GM10266 (cell line): ENCODE measurements around the gene FERMT3.

ENCODE experiments used
- DNase-seq: peaks from one replicate; pipeline ENCODE4 v3.0.0; 2012; ENCODE audit errors: extremely low spot score
- CTCF ChIP-seq: IDR thresholded peaks from 2 replicates; pipeline ENCODE4 v1.5.1; 2012; ENCODE audit warnings: mild to moderate bottlenecking, low read depth; ENCODE audit not compliant: control insufficient read depth, insufficient read depth; ENCODE audit errors: missing control alignments

The FERMT3 gene

GRCh38 chr11:64251016-64251752 is 44.7 kb downstream of the FERMT3 start, which contains the start of gene PLCB3:
Gene PLCB3 (plus strand): TSS chr11:64251530. CDS start chr11:64251650, 120 bp downstream.
- TF ChIP-seq CTCF, result peak; percentile 84
- peak; percentile 97 for DNase-seq

- no peak for TF ChIP-seq CTCF
- DNase-seq, result no peak
Observed at GRCh38 chr11:64251753-64252002, 45.2 kb downstream of the FERMT3 start.

- TF ChIP-seq CTCF, result peak; percentile 31
- DNase-seq, result peak; percentile 64
Observed at GRCh38 chr11:64252003-64252872, 45.7 kb downstream of the FERMT3 start.

- TF ChIP-seq CTCF, result no peak
- no peak for DNase-seq
Observed at GRCh38 chr11:64253043-64253442, 46.5 kb downstream of the FERMT3 start.

GRCh38 chr11:64253481-64253880 is 47.0 kb downstream of the FERMT3 start:
- no peak for TF ChIP-seq CTCF
- DNase-seq, result no peak

- DNase-seq, result no peak
- no peak for TF ChIP-seq CTCF
Observed at GRCh38 chr11:64254326-64254725, 47.8 kb downstream of the FERMT3 start.
